Measurements from ENCODE around the gene ZNF41. TPM values are rescaled to one million over a fixed set of nuclear protein-coding genes. Genes with fewer than 3 reads are reported as not detected.

ZNF41 gene
- total RNA-seq, 3 donors from 2014 or later, result 9.4 to 14.0 (median 12.0) TPM

- TF ChIP-seq CTCF (IDR thresholded peaks at IDR 0.05), result no peak
- Histone ChIP-seq H3K36me3 (ENCODE audit: low read depth) (no peaks in the 10 kb centered on the region), H3K4me1 (ENCODE audit: low read depth) (no peaks in the 10 kb centered on the region), H3K4me3 (no peak overlapping the region), H3K9me3 (no peaks in the 10 kb centered on the region)
- DNase-seq (no peak), ATAC-seq (no peak)
- intact Hi-C loops (cut with DNase I, micrococcal nuclease), result no loop called here
Observed at GRCh38 chrX:47503151-47503550, 20.1 kb upstream of the ZNF41 start.

GRCh38 chrX:47502316-47503125, 19.5 kb upstream of the ZNF41 start:
- intact Hi-C loops (cut with DNase I, micrococcal nuclease), result no loop called here
- DNase-seq, result no peak
- TF ChIP-seq CTCF (IDR thresholded peaks at IDR 0.05), result no peak
- ATAC-seq, result no peak
- Histone ChIP-seq H3K36me3 (ENCODE audit: low read depth) (no peaks in the 10 kb centered on the region), H3K4me1 (ENCODE audit: low read depth) (no peaks in the 10 kb centered on the region), H3K9me3 (no peaks in the 10 kb centered on the region), H3K4me3 (no peak overlapping the region)

- no peaks in the 10 kb centered on the region for H3K36me3 ChIP-seq (ENCODE audit: low read depth)
- intact Hi-C loops (cut with DNase I, micrococcal nuclease), result no loop called here
- TF ChIP-seq CTCF (IDR thresholded peaks at IDR 0.05), result no peak
- no peak for DNase-seq
- H3K4me3 ChIP-seq, result no peak overlapping the region
- ATAC-seq, result no peak
- no peaks in the 10 kb centered on the region for H3K4me1 ChIP-seq (ENCODE audit: low read depth)
- H3K9me3 ChIP-seq, result no peaks in the 10 kb centered on the region
Observed at GRCh38 chrX:47501226-47502074, 18.4 kb upstream of the ZNF41 start.

- DNase-seq, result no peak
- no peaks in the 10 kb centered on the region for H3K9me3 ChIP-seq
- H3K4me3 ChIP-seq, result no peak overlapping the region
- intact Hi-C loops (cut with DNase I, micrococcal nuclease), result no loop called here
- TF ChIP-seq CTCF (IDR thresholded peaks at IDR 0.05), result no peak
- no peak for ATAC-seq
- H3K4me1 ChIP-seq (ENCODE audit: low read depth), result no peaks in the 10 kb centered on the region
- H3K36me3 ChIP-seq (ENCODE audit: low read depth), result no peaks in the 10 kb centered on the region
Observed at GRCh38 chrX:47500554-47500953, 17.5 kb upstream of the ZNF41 start.

GRCh38 chrX:47499293-47499692, 16.3 kb upstream of the ZNF41 start:
- H3K9me3 ChIP-seq, result no peaks in the 10 kb centered on the region
- TF ChIP-seq CTCF (IDR thresholded peaks at IDR 0.05), result no peak
- intact Hi-C loops (cut with DNase I, micrococcal nuclease), result no loop called here
- no peaks in the 10 kb centered on the region for H3K36me3 ChIP-seq (ENCODE audit: low read depth)
- H3K4me3 ChIP-seq, result no peak overlapping the region
- ATAC-seq (no peak), DNase-seq (no peak)
- no peaks in the 10 kb centered on the region for H3K4me1 ChIP-seq (ENCODE audit: low read depth)
